Prostate gland (tissue), 2 donors: ENCODE results near the gene OPTC. TPM values are rescaled to one million over a fixed set of nuclear protein-coding genes. Genes with fewer than 3 reads are reported as not detected.

Source experiments
- DNase-seq: peaks from one replicate; pipeline ENCODE4 v3.0.0-alpha.2; 2019; ENCODE audit warnings: low spot score
- H3K27ac ChIP-seq, 2 donors: fragments of 200-600 bp; sonication (generic); 2 replicates each; pipeline ENCODE4 v1.5.1; 2017 to 2019
- H3K27me3 ChIP-seq: fragments of 200-600 bp; sonication (generic); replicated peaks from 2 replicates; pipeline ENCODE4 v1.5.1; 2019; ENCODE audit not compliant: insufficient read depth
- H3K36me3 ChIP-seq, 2 donors: fragments of 200-600 bp; sonication (generic); 1 replicate in 1 of 2; 2 replicates in 1 of 2; pipeline versions ENCODE4 v1.5.1 to v1.8.1; 2017 to 2019
- H3K4me1 ChIP-seq: fragments of 200-600 bp; sonication (generic); replicated peaks from 2 replicates; pipeline ENCODE4 v1.5.1; 2019
- H3K4me3 ChIP-seq, 2 donors: fragments of 200-600 bp; sonication (generic); 2 replicates each; pipeline ENCODE4 v1.5.1; 2017 to 2019
- H3K9me3 ChIP-seq: fragments of 200-600 bp; sonication (generic); 2 replicates; pipeline ENCODE4 v1.5.1; 2017
- CTCF ChIP-seq, 4 experiments: fragments of 200-600 bp in 2 of 4; fragments of 450-650 bp in 2 of 4; sonication (generic) in 2 of 4; IDR thresholded peaks; 1 replicate in 3 of 4; 2 replicates in 1 of 4; pipeline ENCODE4 v1.5.1; 2016 to 2019; ENCODE audit warnings: antibody characterized with exemption in 4 of 4, mild to moderate bottlenecking in 2 of 4, moderate library complexity in 2 of 4
- POLR2A ChIP-seq: fragments of 450-650 bp; IDR thresholded peaks from one replicate; pipeline ENCODE4 v1.6.1; 2016; ENCODE audit warnings: antibody characterized with exemption, mild to moderate bottlenecking
- POLR2AphosphoS5 ChIP-seq: sonication (generic); formaldehyde crosslinking; IDR thresholded peaks from one replicate; pipeline ENCODE4 v1.6.1; 2017; ENCODE audit warnings: antibody characterized with exemption
- WGBS: methylation state at CpG from one replicate; pipeline ENCODE4 v1.1.5; 2018; 5-methylcytosine and 5-hydroxymethylcytosine counted together
- intact Hi-C: fragments of 100-400 bp; cut with DNase I; formaldehyde crosslinking; loops from one replicate; pipeline ENCODE4 v1.14.2; 2022
- total RNA-seq, 2 donors: library from RNA; depleted of rRNA; stranded (reverse); fragments of >200 nt; gene quantifications; one replicate each; pipeline ENCODE4 v1.1.0, GENCODE V29; 2016

Gene OPTC
- total RNA-seq, 2 donors from 2014 or later = not detected

- Histone ChIP-seq H3K36me3 (no peaks in the 10 kb centered on the region), H3K27me3 (no peaks in the 10 kb centered on the region), H3K4me3 (no peak overlapping the region), H3K9me3 (no peaks in the 10 kb centered on the region), H3K4me1 (no peaks in the 10 kb centered on the region), H3K27ac (no peak overlapping the region)
- DNase-seq = no peak
- TF ChIP-seq POLR2AphosphoS5 (no peak), CTCF (IDR thresholded peaks at IDR 0.05) (no peak), POLR2A (no peak)
- 71% methylated on average over 7 of the region's 7 CpGs for WGBS
- intact Hi-C loops = no loop called here
Observed at GRCh38 chr1:203495845-203496244, 1.9 kb downstream of the OPTC start.

GRCh38 chr1:203497269-203497777, 3.4 kb downstream of the OPTC start:
- WGBS = 90% methylated on average over 5 of the region's 5 CpGs
- no peaks in the 10 kb centered on the region for H3K27me3 ChIP-seq
- no peak overlapping the region for H3K4me3 ChIP-seq
- no peaks in the 10 kb centered on the region for H3K4me1 ChIP-seq
- H3K9me3 ChIP-seq = no peaks in the 10 kb centered on the region
- no peaks in the 10 kb centered on the region for H3K36me3 ChIP-seq
- DNase-seq = no peak
- intact Hi-C loops = no loop called here
- no peak for TF ChIP-seq CTCF (IDR thresholded peaks at IDR 0.05)
- H3K27ac ChIP-seq = no peak overlapping the region

DNA sequence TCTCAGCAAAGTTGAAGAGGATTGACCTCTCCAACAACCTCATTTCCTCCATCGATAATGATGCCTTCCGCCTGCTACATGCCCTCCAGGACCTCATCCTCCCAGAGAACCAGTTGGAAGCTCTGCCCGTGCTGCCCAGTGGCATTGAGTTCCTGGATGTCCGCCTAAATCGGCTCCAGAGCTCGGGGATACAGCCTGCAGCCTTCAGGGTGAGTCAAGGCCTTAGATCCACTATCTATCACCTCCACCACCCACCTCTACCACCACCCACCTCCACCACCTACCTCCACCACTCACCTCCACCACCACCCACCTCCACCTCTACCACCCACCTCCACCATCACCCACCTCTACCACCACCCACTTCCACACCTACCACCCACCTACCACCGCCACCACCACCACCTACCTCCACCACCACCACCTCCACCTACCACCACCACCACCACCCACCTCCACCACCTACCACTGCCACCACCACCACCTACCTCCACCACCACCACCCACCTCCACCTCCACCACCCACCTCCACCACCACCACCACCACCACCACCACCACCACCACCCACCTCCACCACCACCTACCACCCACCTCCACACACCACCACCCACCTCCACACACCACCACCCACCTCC, 5.8 kb downstream of the OPTC start:
- Histone ChIP-seq H3K4me3 (no peak overlapping the region), H3K4me1 (no peaks in the 10 kb centered on the region), H3K27me3 (no peaks in the 10 kb centered on the region), H3K36me3 (no peaks in the 10 kb centered on the region), H3K9me3 (no peaks in the 10 kb centered on the region), H3K27ac (no peak overlapping the region)
- no peak for DNase-seq
- 95% methylated on average over 7 of the region's 7 CpGs for WGBS
- TF ChIP-seq CTCF (IDR thresholded peaks at IDR 0.05) = no peak
- TF ChIP-seq POLR2A = no peak
- no peak for TF ChIP-seq POLR2AphosphoS5
- intact Hi-C loops = no loop called here

GRCh38 chr1:203500279-203500678, 6.3 kb downstream of the OPTC start:
- Histone ChIP-seq H3K9me3 (no peaks in the 10 kb centered on the region), H3K36me3 (no peaks in the 10 kb centered on the region), H3K27me3 (no peaks in the 10 kb centered on the region), H3K27ac (no peak overlapping the region), H3K4me3 (no peak overlapping the region), H3K4me1 (no peaks in the 10 kb centered on the region)
- WGBS = 93% methylated on average over 1 of the region's 1 CpG
- TF ChIP-seq POLR2A = no peak
- no peak for TF ChIP-seq POLR2AphosphoS5
- intact Hi-C loops = no loop called here
- no peak for DNase-seq

DNA sequence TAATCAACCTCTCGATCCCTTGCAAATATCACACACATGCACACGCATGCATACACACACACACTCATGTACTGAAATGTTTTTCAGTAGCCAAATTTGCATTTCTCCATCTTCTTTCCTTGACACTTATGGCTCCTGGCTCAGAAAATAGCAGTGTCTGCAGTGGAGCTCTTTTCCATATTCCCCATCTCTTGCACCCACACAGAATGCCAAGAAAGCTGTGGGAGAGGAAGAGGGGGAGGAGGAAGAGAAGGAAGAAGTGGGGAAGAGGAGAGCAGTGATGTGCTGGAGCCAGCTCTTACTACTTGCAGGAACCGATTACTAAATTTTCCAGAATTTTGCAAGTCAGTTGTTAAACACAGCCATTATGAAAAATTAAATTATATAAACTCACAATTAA, 9.9 kb downstream of the OPTC start:
- intact Hi-C loops = loop anchor here (2.0 kb wide), 1 partner anchor 199 kb away; no protein-coding TSS in a partner anchor
- Histone ChIP-seq H3K27me3 (no peaks in the 10 kb centered on the region), H3K36me3 (no peaks in the 10 kb centered on the region), H3K4me3 (no peak overlapping the region), H3K9me3 (no peaks in the 10 kb centered on the region), H3K4me1 (no peaks in the 10 kb centered on the region), H3K27ac (no peak overlapping the region)
- WGBS = 85% methylated on average over 3 of the region's 3 CpGs
- no peak for DNase-seq
- no peak for TF ChIP-seq CTCF (IDR thresholded peaks at IDR 0.05)
- no peak for TF ChIP-seq POLR2AphosphoS5
- no peak for TF ChIP-seq POLR2A
